Skeletal muscle satellite cell (primary cell): ENCODE results near the gene PNMA8A.
A peak's percentile ranks its signal among the peaks of the same experiment; 100 is the strongest.
"Not testable (repeated sequence)": the region's sequence is repeated elsewhere in the genome, so short reads cannot be mapped to it uniquely, and the experiment has no call there.

ENCODE experiments used
- H3K27me3 ChIP-seq: 2 replicates; pipeline ENCODE4 v1.7.0; 2013; ENCODE audit warnings: low read length; ENCODE audit not compliant: control insufficient read depth, insufficient read depth
- H3K36me3 ChIP-seq: 2 replicates; pipeline ENCODE4 v1.7.0; 2013; ENCODE audit warnings: mild to moderate bottlenecking, control low read depth, low read length; ENCODE audit not compliant: insufficient read depth
- H3K4me1 ChIP-seq: 2 replicates; pipeline ENCODE4 v1.7.0; 2013; ENCODE audit warnings: low read length; ENCODE audit not compliant: control insufficient read depth, insufficient read depth
- H3K4me2 ChIP-seq: 2 replicates; pipeline ENCODE4 v1.7.0; 2013; ENCODE audit warnings: mild to moderate bottlenecking, low read length
- H3K4me3 ChIP-seq: 2 replicates; pipeline ENCODE4 v1.7.0; 2013; ENCODE audit warnings: low read length
- H3K9ac ChIP-seq: 2 replicates; pipeline ENCODE4 v1.7.0; 2013; ENCODE audit warnings: mild to moderate bottlenecking, low read depth, low read length, moderate library complexity
- H3K9me3 ChIP-seq: replicated peaks from 2 replicates; pipeline ENCODE4 v1.7.0; 2013; ENCODE audit warnings: mild to moderate bottlenecking, control low read depth, low read length

PNMA8A gene

GRCh38 chr19:46442808-46443450, 28.4 kb downstream of the PNMA8A start:
- Histone ChIP-seq H3K9ac (no peak overlapping the region), H3K4me3 (no peak overlapping the region), H3K4me2 (peak overlapping the region; percentile 74), H3K4me1 (peaks cover 6% of the 10 kb centered on the region), H3K9me3 (no peaks in the 10 kb centered on the region), H3K36me3 (no peaks in the 10 kb centered on the region), H3K27me3 (no peaks in the 10 kb centered on the region)

- Histone ChIP-seq H3K4me1 (peaks cover 6% of the 10 kb centered on the region), H3K4me3 (no peak overlapping the region), H3K4me2 (no peak overlapping the region), H3K36me3 (no peaks in the 10 kb centered on the region), H3K27me3 (no peaks in the 10 kb centered on the region), H3K9ac (no peak overlapping the region), H3K9me3 (no peaks in the 10 kb centered on the region)
Measured at GRCh38 chr19:46441866-46442265, 29.5 kb downstream of the PNMA8A start.

- not testable (repeated sequence) for H3K9ac ChIP-seq, H3K36me3 ChIP-seq, H3K27me3 ChIP-seq, H3K4me1 ChIP-seq, H3K4me3 ChIP-seq, H3K9me3 ChIP-seq, H3K4me2 ChIP-seq
Measured at GRCh38 chr19:46435689-46436088, 35.7 kb downstream of the PNMA8A start.

GRCh38 chr19:46435009-46435408, 36.4 kb downstream of the PNMA8A start:
- H3K9ac ChIP-seq: no peak overlapping the region
- no peak overlapping the region for H3K4me3 ChIP-seq
- H3K4me1 ChIP-seq: no peaks in the 10 kb centered on the region
- no peaks in the 10 kb centered on the region for H3K9me3 ChIP-seq
- no peaks in the 10 kb centered on the region for H3K36me3 ChIP-seq
- no peak overlapping the region for H3K4me2 ChIP-seq
- H3K27me3 ChIP-seq: peaks cover 5% of the 10 kb centered on the region

GRCh38 chr19:46433470-46433869, 37.9 kb downstream of the PNMA8A start:
- not testable (repeated sequence) for H3K4me3 ChIP-seq, H3K4me1 ChIP-seq, H3K27me3 ChIP-seq, H3K9ac ChIP-seq, H3K4me2 ChIP-seq, H3K36me3 ChIP-seq, H3K9me3 ChIP-seq

GRCh38 chr19:46431824-46432223, 39.5 kb downstream of the PNMA8A start:
- Histone ChIP-seq H3K4me2 (no peak overlapping the region), H3K4me3 (no peak overlapping the region), H3K4me1 (peaks cover 10% of the 10 kb centered on the region), H3K9me3 (no peaks in the 10 kb centered on the region), H3K9ac (no peak overlapping the region), H3K27me3 (peaks cover 12% of the 10 kb centered on the region), H3K36me3 (no peaks in the 10 kb centered on the region)

- Histone ChIP-seq H3K4me2 (no peak overlapping the region), H3K9ac (no peak overlapping the region), H3K9me3 (no peaks in the 10 kb centered on the region), H3K27me3 (peaks cover 8% of the 10 kb centered on the region), H3K4me1 (peaks cover 13% of the 10 kb centered on the region), H3K4me3 (no peak overlapping the region), H3K36me3 (no peaks in the 10 kb centered on the region)
Measured at GRCh38 chr19:46429999-46430398, 41.4 kb downstream of the PNMA8A start.

GRCh38 chr19:46428239-46429135, 42.9 kb downstream of the PNMA8A start, which contains the start of gene PNMA8C:
Gene PNMA8C (minus strand): TSS chr19:46428936. CDS start chr19:46428359, 577 bp downstream.
- H3K9ac ChIP-seq: no peak within 1 kb of the TSS

GRCh38 chr19:46427518-46428045, 43.8 kb downstream of the PNMA8A start:
- no peaks in the 10 kb centered on the region for H3K9me3 ChIP-seq
- H3K27me3 ChIP-seq: peaks cover 7% of the 10 kb centered on the region
- no peaks in the 10 kb centered on the region for H3K36me3 ChIP-seq
- H3K4me2 ChIP-seq: no peak overlapping the region
- H3K4me3 ChIP-seq: no peak overlapping the region
- no peak overlapping the region for H3K9ac ChIP-seq
- H3K4me1 ChIP-seq: peaks cover 13% of the 10 kb centered on the region

More at GRCh38 chr19:46428239-46429135, 42.9 kb downstream of the PNMA8A start, which contains the start of gene PNMA8C:
- Histone ChIP-seq H3K9me3 (no peaks in the 10 kb centered on the region), H3K36me3 (no peaks in the 10 kb centered on the region), H3K4me1 (peaks cover 13% of the 10 kb centered on the region), H3K4me3 (peak within 1 kb of the TSS; percentile 58), H3K4me2 (peak within 1 kb of the TSS; percentile 81), H3K27me3 (peaks cover 7% of the 10 kb centered on the region)

- H3K4me2 ChIP-seq: peak overlapping the region; percentile 80
- no peaks in the 10 kb centered on the region for H3K36me3 ChIP-seq
- peak overlapping the region; percentile 68 for H3K9ac ChIP-seq
- no peaks in the 10 kb centered on the region for H3K9me3 ChIP-seq
- H3K4me1 ChIP-seq: peaks cover 13% of the 10 kb centered on the region
- H3K27me3 ChIP-seq: peaks cover 7% of the 10 kb centered on the region
- H3K4me3 ChIP-seq: peak overlapping the region; percentile 67
Measured at GRCh38 chr19:46426506-46427162, 44.7 kb downstream of the PNMA8A start.

GRCh38 chr19:46426035-46426505, 45.3 kb downstream of the PNMA8A start:
- H3K4me2 ChIP-seq: peak overlapping the region; percentile 80
- H3K4me3 ChIP-seq: peak overlapping the region; percentile 67
- peaks cover 7% of the 10 kb centered on the region for H3K27me3 ChIP-seq
- H3K9ac ChIP-seq: peak overlapping the region; percentile 68
- H3K9me3 ChIP-seq: no peaks in the 10 kb centered on the region
- H3K36me3 ChIP-seq: no peaks in the 10 kb centered on the region
- H3K4me1 ChIP-seq: peaks cover 13% of the 10 kb centered on the region
